Fibroblast of peridontal ligament (primary cell): ENCODE results near the gene SSU72.
"Not testable (repeated sequence)": the region's sequence is repeated elsewhere in the genome, so short reads cannot be mapped to it uniquely, and the experiment has no call there.

Experiments used
- DNase-seq: peaks from one replicate; pipeline ENCODE4 v3.0.0-alpha.2; 2010; ENCODE audit errors: extremely low read depth

SSU72 gene

GRCh38 chr1:1558591-1558990, 16.1 kb downstream of the SSU72 start:
- no peak for DNase-seq

- not testable (repeated sequence) for DNase-seq
These were observed 17.0 kb downstream of the SSU72 start for GRCh38 chr1:1557688-1558087.

GRCh38 chr1:1556961-1557360, 17.7 kb downstream of the SSU72 start:
- DNase-seq = not testable (repeated sequence)

DNA sequence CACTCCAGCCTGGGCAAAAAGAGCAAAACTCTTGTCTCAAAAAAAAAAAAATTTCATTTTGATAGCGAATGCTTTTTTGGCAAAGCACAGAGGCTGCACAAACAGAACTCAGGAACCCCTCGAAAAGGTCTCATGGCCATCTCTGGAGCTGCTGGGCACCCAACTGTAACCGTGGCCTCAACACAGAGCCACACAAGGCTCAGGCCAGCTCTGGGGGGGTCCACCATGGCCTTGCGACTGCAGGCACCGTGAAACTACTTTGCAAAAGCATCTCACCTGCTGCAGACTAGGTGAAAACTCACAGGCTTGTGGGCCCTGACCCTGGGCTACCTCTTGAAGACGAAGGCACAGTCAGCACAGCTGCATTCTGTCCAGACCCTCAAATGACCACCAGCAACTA, 18.2 kb downstream of the SSU72 start:
- DNase-seq = no peak

GRCh38 chr1:1554926-1555915, 19.4 kb downstream of the SSU72 start:
- peak; percentile 43 for DNase-seq

DNA sequence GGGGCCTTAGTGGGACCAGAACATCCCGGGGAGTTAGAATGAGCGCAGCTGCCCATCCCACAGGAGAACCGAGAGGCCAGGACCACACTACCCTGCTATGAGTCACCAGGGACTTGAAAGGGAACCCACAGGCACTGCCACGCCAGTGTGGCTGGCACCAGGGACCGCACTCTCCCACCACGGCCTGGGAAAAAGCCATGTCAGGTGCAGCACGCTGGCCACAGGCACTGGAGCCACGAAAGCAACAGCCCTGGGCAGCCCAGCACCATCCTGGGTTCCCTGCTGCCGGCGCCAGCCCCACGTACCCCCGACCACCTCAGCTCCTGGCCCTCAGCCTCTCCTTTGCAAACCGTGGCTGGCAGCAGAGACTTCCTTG, 20.1 kb downstream of the SSU72 start:
- no peak for DNase-seq

GRCh38 chr1:1553821-1554494, 20.7 kb downstream of the SSU72 start:
- DNase-seq = no peak

DNA sequence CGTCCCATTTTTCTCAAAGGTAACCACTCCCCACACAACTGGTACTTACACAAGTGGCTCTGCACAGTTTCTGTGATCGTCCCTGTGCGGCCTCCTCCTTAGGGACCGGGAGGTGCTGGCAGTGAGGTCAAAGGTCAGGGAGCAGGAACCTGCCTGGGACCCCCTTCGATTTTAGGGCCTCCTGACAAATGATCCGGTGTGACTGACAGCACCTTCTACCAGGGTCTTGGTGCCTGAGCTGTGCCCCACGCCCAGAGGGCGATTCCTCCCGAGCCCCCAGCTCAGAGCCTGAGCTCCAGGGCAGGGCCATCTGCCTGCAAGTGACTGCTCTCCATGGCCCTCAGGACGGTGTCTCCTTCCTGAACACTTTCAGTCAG, 22.4 kb downstream of the SSU72 start:
- no peak for DNase-seq

GRCh38 chr1:1551524-1552262, 23.0 kb downstream of the SSU72 start:
- no peak for DNase-seq

DNA sequence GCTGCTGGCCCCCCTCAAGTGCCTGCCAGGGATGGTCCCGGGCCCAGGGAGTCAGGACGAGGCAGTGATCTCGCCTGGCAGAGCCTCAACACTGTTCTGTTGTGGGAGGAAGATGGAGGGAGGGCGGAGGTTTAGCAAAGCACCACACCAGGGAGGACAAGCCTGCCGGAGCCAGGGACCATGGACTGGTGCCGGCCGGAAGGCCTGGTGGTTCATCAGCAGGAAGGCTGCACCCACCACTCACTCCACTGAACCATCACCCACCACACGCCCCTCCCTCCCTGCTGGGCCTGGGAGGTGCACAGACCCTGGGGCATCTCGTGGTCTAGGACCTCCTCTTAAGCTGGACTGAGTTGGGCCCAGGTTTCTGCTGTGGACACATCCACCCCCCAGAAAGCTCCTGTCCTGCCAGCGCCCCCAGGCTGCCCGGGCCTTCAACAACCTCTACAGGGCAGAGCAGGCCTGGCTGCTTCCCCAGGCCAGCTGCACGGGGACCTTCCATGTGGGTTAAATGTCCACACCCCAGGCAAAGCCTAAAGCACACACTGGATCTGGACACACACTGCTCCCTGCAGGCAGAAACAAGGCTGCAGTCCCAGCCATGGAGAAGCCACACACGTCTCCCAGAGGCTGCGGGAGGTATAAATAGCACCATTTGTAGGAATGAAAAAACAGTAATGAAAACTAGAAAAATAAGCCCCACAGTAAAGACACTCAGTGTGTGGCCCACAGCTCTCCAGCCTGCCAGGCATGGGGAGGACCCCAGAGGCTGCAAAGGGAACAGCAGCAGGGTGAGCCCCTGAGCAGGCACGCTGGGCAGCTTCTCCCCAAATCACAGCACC, 23.9 kb downstream of the SSU72 start:
- DNase-seq = peak; percentile 78

- DNase-seq = no peak
These were observed 24.6 kb downstream of the SSU72 start for GRCh38 chr1:1550087-1550486.

DNA sequence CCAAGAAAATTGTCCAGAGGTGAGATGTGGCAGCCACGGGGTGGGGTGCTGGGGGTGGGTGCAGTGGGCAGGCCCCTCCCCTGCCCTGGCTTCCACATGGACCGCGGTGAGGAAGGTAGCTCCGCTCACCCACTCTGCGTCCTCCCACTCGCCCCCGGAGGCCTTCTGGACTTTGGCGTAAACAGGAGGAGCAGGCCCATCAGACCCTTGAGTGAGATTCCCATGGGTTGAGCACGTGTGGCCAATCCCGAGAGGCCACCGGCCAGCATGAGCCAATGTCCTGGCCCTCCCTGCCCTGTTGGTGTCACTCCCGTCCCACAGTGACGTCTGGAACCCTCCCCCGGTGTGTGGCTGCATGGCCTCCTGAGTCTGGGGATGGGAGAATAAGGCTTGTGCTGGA, 26.1 kb downstream of the SSU72 start:
- no peak for DNase-seq

- DNase-seq = no peak
These were observed 27.2 kb downstream of the SSU72 start for GRCh38 chr1:1547476-1547875.

- DNase-seq = no peak
These were observed 27.7 kb downstream of the SSU72 start for GRCh38 chr1:1547011-1547410.

GRCh38 chr1:1545946-1546737, 28.5 kb downstream of the SSU72 start:
- DNase-seq = no peak

- no peak for DNase-seq
These were observed 30.1 kb downstream of the SSU72 start for GRCh38 chr1:1544544-1544943.

- DNase-seq = no peak
These were observed 31.0 kb downstream of the SSU72 start for GRCh38 chr1:1543706-1544099.

- DNase-seq = no peak
These were observed 31.6 kb downstream of the SSU72 start for GRCh38 chr1:1542766-1543705.

DNA sequence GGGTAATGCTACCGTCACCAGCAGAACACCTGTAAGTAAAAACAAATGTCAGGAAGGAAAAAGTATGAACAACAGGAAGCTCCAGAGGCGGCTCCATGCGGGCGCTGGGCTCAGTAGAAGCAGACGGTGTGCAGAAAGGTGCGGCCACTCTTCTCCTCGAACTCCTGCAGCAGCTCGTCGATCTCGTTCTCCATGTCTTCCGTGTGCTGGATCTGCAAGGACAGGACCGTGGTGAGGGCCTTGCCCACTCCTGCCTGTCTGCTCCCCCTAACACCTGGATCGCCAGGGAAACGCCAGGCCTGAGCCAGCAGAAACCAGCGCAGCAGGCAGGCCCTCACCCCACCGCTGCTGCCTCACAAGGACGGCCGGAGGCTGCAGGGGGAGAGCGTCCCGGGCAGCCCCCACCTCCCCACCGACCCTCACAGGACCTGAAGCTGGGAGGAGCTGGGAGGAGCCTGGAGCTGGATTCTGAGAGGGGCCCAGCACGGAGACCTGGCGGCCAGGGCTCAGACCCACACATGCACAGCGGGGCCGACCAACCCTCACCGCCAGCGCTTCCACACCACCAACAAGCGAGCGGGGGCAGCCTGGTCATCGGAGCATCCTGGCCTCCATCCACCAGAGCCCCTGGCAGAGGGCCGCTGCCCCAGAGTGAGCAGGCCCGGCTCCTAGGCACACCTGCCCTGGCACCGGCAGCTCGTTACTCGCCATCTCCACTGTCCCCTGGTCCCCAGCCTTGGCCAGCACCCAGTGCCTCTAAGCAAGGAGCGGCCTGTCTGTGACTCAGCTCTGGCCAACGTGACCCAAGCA, 32.5 kb downstream of the SSU72 start:
- no peak for DNase-seq
